Middle frontal gyrus (tissue), 1 donor: Measurements from ENCODE around the gene ATP8A1.
"Not testable (repeated sequence)": the region's sequence is repeated elsewhere in the genome, so short reads cannot be mapped to it uniquely, and the experiment has no call there.

Experiments
- DNase-seq: peaks from one replicate; pipeline ENCODE4 v3.0.0-alpha.2; 2015; ENCODE audit warnings: low spot score; ENCODE audit errors: extremely low spot score

The ATP8A1 gene

GRCh38 chr4:42372303-42372702, 284.6 kb downstream of the ATP8A1 start:
- DNase-seq = not testable (repeated sequence)

GRCh38 chr4:42371305-42372252, 285.3 kb downstream of the ATP8A1 start:
- DNase-seq = peak; percentile 4

GRCh38 chr4:42369489-42369888, 287.4 kb downstream of the ATP8A1 start:
- DNase-seq = no peak

GRCh38 chr4:42366959-42367358, 289.9 kb downstream of the ATP8A1 start:
- no peak for DNase-seq

GRCh38 chr4:42364266-42365053, 292.4 kb downstream of the ATP8A1 start:
- DNase-seq = no peak

- no peak for DNase-seq
Observed at GRCh38 chr4:42363614-42364013, 293.3 kb downstream of the ATP8A1 start.

GRCh38 chr4:42362591-42362990, 294.3 kb downstream of the ATP8A1 start:
- DNase-seq = no peak

- no peak for DNase-seq
Observed at GRCh38 chr4:42361456-42361855, 295.4 kb downstream of the ATP8A1 start.

GRCh38 chr4:42360256-42360669, 296.6 kb downstream of the ATP8A1 start:
- DNase-seq = no peak

GRCh38 chr4:42359711-42360110, 297.2 kb downstream of the ATP8A1 start:
- no peak for DNase-seq
